Measurements from ENCODE around the gene IRF1.
A peak's percentile ranks its signal among the peaks of the same experiment; 100 is the strongest.

Gene IRF1, protein sequence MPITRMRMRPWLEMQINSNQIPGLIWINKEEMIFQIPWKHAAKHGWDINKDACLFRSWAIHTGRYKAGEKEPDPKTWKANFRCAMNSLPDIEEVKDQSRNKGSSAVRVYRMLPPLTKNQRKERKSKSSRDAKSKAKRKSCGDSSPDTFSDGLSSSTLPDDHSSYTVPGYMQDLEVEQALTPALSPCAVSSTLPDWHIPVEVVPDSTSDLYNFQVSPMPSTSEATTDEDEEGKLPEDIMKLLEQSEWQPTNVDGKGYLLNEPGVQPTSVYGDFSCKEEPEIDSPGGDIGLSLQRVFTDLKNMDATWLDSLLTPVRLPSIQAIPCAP

DNA sequence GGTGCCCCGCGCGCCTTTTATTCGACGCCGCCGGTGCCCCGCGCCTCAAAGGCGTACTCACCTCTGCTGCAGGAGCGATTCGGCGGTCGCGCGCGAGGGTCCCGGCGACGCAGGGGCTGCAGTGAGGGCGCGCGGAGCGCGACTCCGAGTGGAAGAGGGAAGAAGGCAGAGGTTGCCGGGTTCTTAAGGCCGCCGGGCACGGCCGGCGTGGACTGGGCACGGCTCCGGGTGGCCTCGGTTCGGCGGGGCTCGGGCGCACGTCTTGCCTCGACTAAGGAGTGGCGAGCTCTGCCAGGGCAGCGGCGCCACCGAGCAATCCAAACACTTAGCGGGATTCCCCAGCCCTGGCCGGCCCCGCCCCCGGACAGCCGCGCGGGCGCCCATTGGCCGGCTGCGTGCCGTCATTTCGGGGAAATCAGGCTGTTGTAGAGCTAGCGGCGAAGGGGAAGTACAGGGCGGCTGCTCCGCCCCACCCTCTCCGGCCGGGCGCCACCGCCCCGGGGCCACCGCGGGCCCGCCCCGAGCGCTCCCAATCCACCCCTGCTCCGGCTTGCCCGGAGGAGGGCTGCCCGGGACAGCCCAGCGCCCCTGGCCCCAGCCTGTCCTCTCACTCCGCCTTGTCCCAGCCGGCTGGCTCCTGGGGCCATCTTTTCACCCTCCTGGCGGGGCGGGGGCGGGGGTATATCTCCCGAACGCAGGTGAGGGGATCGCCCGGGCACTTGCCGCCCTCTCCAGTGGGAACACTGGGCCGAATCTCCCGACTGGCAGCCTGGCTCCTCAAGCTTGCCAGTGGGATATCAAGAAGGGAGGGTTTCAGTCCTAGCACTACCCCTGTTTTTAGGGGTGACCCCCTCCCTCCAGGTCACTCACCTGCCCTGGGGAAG is at the start of gene IRF1:
IRF1 (minus strand) TSS at position 290 of the 884 bp plus-strand sequence. CDS start 1,295 bp downstream, outside the sequence.
- TF ChIP-seq FOXP2 (optimal IDR thresholded peaks at IDR 0.05; ENCODE audit: control extremely low read depth, extremely low read length, insufficient read depth) (peak; percentile 22), EZH2 (IDR thresholded peaks at IDR 0.05) (no peak), POLR2AphosphoS5 (IDR thresholded peaks at IDR 0.05; ENCODE audit: borderline replicate concordance, low read depth, low read length) (peak; percentile 84; the same call in 1 of the 2 replicates)
- H3K36me3 ChIP-seq (ENCODE audit: insufficient read depth, low read length): no peaks in the 10 kb centered on the region
- DNase-seq (ENCODE audit: low read depth, low spot score): no peak
- peak within 1 kb of the TSS; percentile 93 for H3K4me3 ChIP-seq
- no peaks in the 10 kb centered on the region for H3K9me3 ChIP-seq (ENCODE audit: low read depth, low read length)
- H3K9ac ChIP-seq (ENCODE audit: insufficient read length): peak within 1 kb of the TSS; percentile 70
- no peak within 1 kb of the TSS for H3K27ac ChIP-seq

DNA sequence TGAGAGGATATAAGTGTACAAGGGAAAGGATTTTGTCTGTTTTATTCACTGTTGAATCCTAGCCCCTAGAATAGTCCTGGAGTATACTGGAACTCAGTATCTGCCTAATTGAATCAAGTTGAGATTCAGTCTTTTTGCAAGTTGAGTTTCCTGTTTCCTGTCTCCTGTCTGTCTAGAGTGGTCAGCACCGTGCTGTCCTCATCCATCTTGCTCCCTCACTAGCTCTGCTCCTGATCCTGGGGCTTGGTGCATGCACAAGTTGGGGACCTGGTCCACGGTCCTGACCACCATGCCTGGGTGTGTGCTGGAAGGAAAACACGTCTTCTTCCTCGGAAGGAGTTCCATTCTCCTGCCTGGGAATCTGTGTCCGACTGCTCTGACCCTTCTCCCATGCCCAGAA is 49.6 kb upstream of the IRF1 start:
- Histone ChIP-seq H3K9me3 (ENCODE audit: low read depth, low read length) (no peaks in the 10 kb centered on the region), H3K9ac (ENCODE audit: insufficient read length) (no peak overlapping the region), H3K27ac (no peak overlapping the region), H3K4me3 (no peak overlapping the region), H3K36me3 (ENCODE audit: insufficient read depth, low read length) (no peaks in the 10 kb centered on the region)
- no peak for DNase-seq (ENCODE audit: low read depth, low spot score)
- TF ChIP-seq EZH2 (IDR thresholded peaks at IDR 0.05) (no peak), FOXP2 (optimal IDR thresholded peaks at IDR 0.05; ENCODE audit: control extremely low read depth, extremely low read length, insufficient read depth) (no peak), POLR2AphosphoS5 (IDR thresholded peaks at IDR 0.05; ENCODE audit: borderline replicate concordance, low read depth, low read length) (no peak)

DNA sequence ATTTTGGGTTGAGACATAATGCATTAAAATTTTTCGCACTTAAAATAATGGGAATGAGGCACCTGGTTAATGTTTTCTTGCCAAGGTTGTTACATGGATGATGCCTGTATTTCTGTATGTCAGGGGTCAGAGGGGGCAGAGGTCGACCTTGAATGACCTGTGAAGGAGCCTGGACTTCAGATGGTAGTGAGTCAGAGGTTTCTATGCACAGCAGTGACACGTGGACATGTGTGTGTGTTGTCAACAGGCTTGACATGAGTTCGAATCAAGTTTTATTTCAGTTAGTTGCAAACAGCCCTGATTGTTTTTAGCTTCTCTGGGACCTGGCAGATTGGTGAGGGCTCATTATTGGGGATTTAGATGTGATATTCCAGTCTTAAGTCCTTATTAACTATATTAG is 49.1 kb upstream of the IRF1 start:
- H3K9ac ChIP-seq (ENCODE audit: insufficient read length): no peak overlapping the region
- no peak overlapping the region for H3K4me3 ChIP-seq
- H3K36me3 ChIP-seq (ENCODE audit: insufficient read depth, low read length): no peaks in the 10 kb centered on the region
- no peak for DNase-seq (ENCODE audit: low read depth, low spot score)
- no peaks in the 10 kb centered on the region for H3K9me3 ChIP-seq (ENCODE audit: low read depth, low read length)
- TF ChIP-seq POLR2AphosphoS5 (IDR thresholded peaks at IDR 0.05; ENCODE audit: borderline replicate concordance, low read depth, low read length) (no peak), FOXP2 (optimal IDR thresholded peaks at IDR 0.05; ENCODE audit: control extremely low read depth, extremely low read length, insufficient read depth) (no peak), EZH2 (IDR thresholded peaks at IDR 0.05) (no peak)
- H3K27ac ChIP-seq: no peak overlapping the region

DNA sequence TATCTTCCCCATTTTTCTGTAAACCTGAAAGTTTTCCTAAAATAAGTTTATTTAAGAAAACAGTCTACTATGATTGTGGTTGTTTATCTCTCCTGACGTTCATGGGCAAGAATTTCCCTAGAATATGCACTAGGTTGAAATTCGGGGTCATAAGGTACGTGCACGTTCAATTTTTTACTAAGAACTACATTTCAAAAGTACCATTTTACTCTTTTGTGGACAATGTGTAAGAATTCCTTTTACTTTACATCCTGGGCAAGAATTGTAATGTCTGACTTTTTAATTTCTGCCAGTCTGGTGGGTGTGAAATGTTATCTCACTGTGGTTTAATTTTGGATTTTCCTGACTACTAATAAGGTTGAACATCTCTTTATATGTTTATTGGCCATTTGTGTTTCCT is 40.4 kb upstream of the IRF1 start:
- no peaks in the 10 kb centered on the region for H3K36me3 ChIP-seq (ENCODE audit: insufficient read depth, low read length)
- no peak overlapping the region for H3K27ac ChIP-seq
- no peaks in the 10 kb centered on the region for H3K9me3 ChIP-seq (ENCODE audit: low read depth, low read length)
- TF ChIP-seq FOXP2 (optimal IDR thresholded peaks at IDR 0.05; ENCODE audit: control extremely low read depth, extremely low read length, insufficient read depth): no peak
- TF ChIP-seq POLR2AphosphoS5 (IDR thresholded peaks at IDR 0.05; ENCODE audit: borderline replicate concordance, low read depth, low read length): no peak
- TF ChIP-seq EZH2 (IDR thresholded peaks at IDR 0.05): no peak
- no peak overlapping the region for H3K9ac ChIP-seq (ENCODE audit: insufficient read length)
- H3K4me3 ChIP-seq: no peak overlapping the region
- no peak for DNase-seq (ENCODE audit: low read depth, low spot score)

DNA sequence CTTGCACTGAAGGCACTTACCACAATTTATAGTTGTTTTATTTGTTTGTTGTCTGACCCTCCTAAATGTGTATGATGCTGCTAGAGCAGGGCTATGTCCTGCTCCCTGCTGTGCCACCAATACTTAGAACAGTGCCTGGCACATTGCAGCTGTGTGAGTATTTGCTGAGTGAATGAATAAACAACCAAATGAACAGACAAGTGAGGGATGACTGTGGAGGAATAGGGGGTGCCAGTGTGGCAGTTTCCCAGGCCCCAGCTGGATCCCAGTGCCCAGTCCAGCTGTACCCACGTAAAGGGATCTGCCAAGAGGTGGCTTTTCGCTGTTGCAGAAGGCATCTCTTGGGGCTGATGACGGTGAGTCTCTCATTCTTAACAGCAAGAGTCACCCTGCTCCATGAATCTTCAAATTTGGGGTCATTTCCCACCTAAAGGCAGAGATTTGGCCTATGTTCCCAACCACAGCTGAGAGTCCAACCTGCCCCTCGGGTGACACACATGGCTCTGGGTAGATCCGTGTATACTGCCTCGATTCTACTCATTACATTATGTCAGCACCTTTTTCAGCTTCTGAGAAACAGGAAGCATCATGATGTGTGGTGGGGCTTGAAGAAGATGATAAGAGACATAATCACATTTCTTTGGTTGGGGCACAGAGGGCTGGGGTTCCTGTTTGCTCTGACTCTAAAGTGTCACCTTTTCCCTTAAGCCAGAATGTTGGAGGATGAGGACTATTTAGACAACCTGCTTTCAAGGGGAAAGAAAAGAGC is 38.5 kb upstream of the IRF1 start:
- Histone ChIP-seq H3K9ac (ENCODE audit: insufficient read length) (no peak overlapping the region), H3K9me3 (ENCODE audit: low read depth, low read length) (no peaks in the 10 kb centered on the region), H3K27ac (no peak overlapping the region), H3K36me3 (ENCODE audit: insufficient read depth, low read length) (no peaks in the 10 kb centered on the region), H3K4me3 (no peak overlapping the region)
- TF ChIP-seq EZH2 (IDR thresholded peaks at IDR 0.05) (no peak), POLR2AphosphoS5 (IDR thresholded peaks at IDR 0.05; ENCODE audit: borderline replicate concordance, low read depth, low read length) (no peak)
- DNase-seq (ENCODE audit: low read depth, low spot score): no peak

DNA sequence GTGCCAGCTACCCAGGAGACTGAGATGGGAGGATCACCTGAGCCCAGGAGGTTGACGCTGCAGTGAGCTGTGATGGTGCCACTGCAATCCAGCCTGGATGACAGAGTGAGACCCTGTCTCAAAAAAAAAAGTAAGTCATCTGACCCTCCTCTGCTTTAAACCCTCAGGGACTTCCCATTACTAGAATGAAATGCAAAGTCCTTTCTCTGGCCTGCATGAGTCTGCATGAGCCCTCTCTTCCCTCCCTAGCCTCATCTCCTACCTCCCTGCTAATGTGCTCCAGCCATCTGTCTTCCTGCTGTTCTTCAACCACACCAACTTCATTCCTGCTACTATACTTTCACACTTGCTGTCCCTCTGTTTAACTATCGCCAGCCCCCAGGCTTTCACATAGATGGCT is 37.4 kb upstream of the IRF1 start:
- Histone ChIP-seq H3K27ac (no peak overlapping the region), H3K36me3 (ENCODE audit: insufficient read depth, low read length) (no peaks in the 10 kb centered on the region), H3K4me3 (no peak overlapping the region), H3K9me3 (ENCODE audit: low read depth, low read length) (no peaks in the 10 kb centered on the region), H3K9ac (ENCODE audit: insufficient read length) (no peak overlapping the region)
- TF ChIP-seq POLR2AphosphoS5 (IDR thresholded peaks at IDR 0.05; ENCODE audit: borderline replicate concordance, low read depth, low read length) (no peak), EZH2 (IDR thresholded peaks at IDR 0.05) (no peak), FOXP2 (optimal IDR thresholded peaks at IDR 0.05; ENCODE audit: control extremely low read depth, extremely low read length, insufficient read depth) (no peak)
- DNase-seq (ENCODE audit: low read depth, low spot score): no peak

DNA sequence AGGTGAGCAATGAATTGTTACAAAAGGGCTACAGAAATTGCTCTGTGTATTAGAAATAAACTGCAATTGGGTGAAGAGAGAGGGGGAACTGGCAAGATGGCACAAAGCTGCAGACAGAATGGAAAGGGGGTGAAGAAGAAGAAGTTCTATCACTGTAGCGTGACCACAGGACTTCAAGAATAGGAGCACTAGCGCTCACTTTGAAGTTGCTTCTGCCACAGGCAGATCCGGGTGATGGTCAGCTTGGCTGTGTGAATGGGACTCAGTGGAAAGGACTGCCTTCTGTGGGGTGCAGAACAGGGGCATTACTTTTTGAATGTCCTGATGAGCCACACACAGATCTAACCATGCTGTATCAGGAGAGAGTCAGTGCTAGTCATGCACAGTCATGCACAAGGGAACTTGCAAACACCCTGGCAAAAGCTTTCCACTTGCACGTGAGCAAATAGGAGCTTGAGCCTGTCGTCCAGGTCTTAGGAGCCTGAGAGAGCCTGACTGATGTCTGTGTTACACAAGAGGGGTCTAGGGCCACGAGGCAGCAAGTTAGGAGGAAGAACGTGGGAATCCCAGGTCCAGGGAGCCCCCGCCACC is 36.5 kb upstream of the IRF1 start:
- H3K36me3 ChIP-seq (ENCODE audit: insufficient read depth, low read length): no peaks in the 10 kb centered on the region
- no peak overlapping the region for H3K27ac ChIP-seq
- no peak for TF ChIP-seq FOXP2 (optimal IDR thresholded peaks at IDR 0.05; ENCODE audit: control extremely low read depth, extremely low read length, insufficient read depth)
- TF ChIP-seq POLR2AphosphoS5 (IDR thresholded peaks at IDR 0.05; ENCODE audit: borderline replicate concordance, low read depth, low read length): no peak
- no peak for TF ChIP-seq EZH2 (IDR thresholded peaks at IDR 0.05)
- no peak overlapping the region for H3K4me3 ChIP-seq
- no peak overlapping the region for H3K9ac ChIP-seq (ENCODE audit: insufficient read length)
- DNase-seq (ENCODE audit: low read depth, low spot score): no peak
- no peaks in the 10 kb centered on the region for H3K9me3 ChIP-seq (ENCODE audit: low read depth, low read length)
